Epithelial cell of proximal tubule (primary cell): ENCODE results near the gene SPG21. TPM values are rescaled to one million over a fixed set of nuclear protein-coding genes. Genes with fewer than 3 reads are reported as not detected.

Experiments
- DNase-seq: peaks from one replicate; pipeline ENCODE4 v3.0.0-alpha.2; 2011; ENCODE audit warnings: low read depth
- H3K4me3 ChIP-seq: 2 replicates; pipeline ENCODE4 v1.5.1; 2011; ENCODE audit warnings: low read depth, mild to moderate bottlenecking, low read length
- total RNA-seq: library from RNA; depleted of rRNA; stranded (reverse); fragments of >200 nt; gene quantifications from 2 replicates; pipeline ENCODE4 v1.2.3, GENCODE V29; 2015
- TF ChIP-seq, protein P1 (sequence below): conservative IDR thresholded peaks from 2 replicates; pipeline ENCODE4 v1.5.1; 2012; ENCODE audit warnings: low read depth, mild to moderate bottlenecking, low read length

Gene SPG21
- total RNA-seq, 1 donor from 2014 or later, result 80.1 TPM

DNA sequence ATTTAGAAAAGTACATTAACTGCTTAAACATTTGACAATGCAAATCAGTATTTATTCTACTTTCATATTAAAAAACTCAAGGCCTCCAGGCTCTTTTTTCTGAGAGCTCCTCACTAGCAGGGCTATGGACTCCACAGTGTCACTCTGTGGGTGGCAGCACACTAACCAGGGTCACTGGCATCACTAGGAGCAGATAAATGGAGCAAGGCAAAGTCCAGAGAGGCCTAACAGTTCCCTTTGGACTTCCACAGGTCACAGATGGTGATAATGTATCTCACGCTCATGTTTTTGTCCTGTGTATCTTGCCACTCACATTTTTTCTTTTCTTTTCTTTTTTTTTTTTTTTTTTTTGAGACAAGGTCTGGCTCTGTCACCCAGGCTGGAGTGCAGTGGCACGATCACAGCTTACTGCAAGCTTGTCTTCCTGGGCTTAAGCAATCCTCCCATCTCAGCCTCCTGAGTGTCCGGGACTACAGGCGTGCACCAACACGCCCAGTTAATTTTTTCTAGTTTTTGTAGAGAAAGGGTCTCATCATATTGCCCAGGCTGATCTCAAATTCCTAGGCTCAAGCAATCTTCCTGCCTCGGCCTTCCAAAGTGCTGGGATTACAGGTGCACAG lies 7.8 kb downstream of the SPG21 start:
- no peak for DNase-seq
- TF ChIP-seq, protein P1, sequence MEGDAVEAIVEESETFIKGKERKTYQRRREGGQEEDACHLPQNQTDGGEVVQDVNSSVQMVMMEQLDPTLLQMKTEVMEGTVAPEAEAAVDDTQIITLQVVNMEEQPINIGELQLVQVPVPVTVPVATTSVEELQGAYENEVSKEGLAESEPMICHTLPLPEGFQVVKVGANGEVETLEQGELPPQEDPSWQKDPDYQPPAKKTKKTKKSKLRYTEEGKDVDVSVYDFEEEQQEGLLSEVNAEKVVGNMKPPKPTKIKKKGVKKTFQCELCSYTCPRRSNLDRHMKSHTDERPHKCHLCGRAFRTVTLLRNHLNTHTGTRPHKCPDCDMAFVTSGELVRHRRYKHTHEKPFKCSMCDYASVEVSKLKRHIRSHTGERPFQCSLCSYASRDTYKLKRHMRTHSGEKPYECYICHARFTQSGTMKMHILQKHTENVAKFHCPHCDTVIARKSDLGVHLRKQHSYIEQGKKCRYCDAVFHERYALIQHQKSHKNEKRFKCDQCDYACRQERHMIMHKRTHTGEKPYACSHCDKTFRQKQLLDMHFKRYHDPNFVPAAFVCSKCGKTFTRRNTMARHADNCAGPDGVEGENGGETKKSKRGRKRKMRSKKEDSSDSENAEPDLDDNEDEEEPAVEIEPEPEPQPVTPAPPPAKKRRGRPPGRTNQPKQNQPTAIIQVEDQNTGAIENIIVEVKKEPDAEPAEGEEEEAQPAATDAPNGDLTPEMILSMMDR, result no peak
- no peak overlapping the region for H3K4me3 ChIP-seq

DNA sequence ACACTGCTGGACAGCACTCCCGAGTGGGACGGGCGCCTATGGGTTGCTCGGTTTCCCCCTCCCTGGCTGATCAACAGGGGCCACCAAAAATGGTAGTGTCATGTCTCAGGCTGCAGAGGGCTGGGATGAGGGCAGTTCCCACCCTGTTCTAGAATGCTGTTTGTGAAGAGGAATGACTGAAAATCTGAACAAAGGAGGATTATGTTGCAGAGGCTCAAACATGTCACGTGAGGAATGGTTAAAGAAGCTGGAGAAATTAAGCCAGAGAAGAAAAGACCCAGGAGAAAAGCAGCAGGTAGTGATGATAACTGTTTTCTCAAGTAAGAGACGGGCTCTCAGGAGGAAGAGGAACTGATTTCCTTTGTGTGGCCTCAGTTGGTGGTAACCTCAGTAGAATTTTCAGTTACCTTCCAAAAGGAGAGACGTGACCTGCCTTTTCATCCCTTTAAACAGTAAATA lies 10.4 kb downstream of the SPG21 start:
- DNase-seq, result no peak
- H3K4me3 ChIP-seq, result no peak overlapping the region
- TF ChIP-seq, protein P1, result no peak

DNA sequence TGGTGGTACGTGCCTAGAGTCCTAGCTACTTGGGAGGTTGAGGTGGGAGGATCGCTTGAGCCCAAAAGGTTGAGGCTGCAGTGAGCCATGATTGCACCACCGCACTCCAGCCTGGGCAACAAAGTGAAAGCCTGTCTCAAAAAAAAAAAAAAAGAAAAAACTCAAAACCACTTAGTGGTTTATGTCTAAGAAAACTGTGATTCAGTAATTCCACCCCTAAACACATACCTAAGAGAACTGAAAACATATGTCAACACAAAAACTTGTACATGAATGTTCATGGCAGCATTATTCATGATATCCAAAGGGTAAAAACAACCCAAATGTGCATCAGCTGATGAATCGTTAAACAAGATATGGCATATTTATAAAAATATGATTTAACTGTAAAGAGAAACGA lies 14.3 kb downstream of the SPG21 start:
- TF ChIP-seq, protein P1, result no peak
- no peak for DNase-seq
- H3K4me3 ChIP-seq, result no peak overlapping the region

DNA sequence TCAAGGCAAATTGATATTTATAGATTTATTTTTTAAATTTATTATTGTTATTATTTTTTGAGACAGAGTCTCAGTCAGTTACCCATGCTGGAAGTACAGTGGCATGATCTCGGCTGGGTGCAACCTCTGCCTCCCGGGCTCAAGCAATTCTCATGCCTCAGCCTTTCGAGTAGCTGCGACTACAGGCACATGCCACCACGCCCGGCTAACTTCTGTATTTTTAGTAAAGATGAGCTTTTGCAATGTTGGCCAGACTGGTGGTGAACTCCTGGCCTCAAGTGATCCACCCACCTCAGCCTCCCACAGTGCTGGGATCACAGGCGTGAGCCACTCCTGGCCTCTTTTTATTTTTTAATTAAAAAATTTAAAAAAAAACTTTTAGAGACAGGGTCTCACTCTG lies 19.0 kb downstream of the SPG21 start:
- DNase-seq, result no peak

DNA sequence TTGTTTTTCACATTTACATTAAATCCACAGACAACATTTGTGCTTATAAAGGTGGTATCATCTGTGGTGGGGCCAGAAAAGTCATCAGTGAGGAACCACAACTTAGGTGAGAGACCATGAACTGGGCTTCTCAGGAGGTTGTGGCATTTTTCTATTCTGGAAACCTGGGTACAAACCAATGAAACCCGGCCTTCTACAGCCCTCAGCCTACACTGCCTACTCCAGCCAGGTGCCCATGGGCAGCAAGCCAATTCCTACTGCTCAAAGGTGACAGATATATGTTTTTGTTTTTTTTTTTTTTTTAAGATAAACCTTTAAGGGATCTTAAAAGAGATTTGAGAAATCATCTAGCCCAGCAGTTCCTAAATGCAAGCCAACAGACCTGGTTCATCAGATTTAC lies 20.3 kb downstream of the SPG21 start:
- TF ChIP-seq, protein P1, result no peak
- DNase-seq, result no peak
- no peak overlapping the region for H3K4me3 ChIP-seq

More for the DNA sequence above, 19.0 kb downstream of the SPG21 start:
- H3K4me3 ChIP-seq, result no peak overlapping the region
- TF ChIP-seq, protein P1, result no peak

DNA sequence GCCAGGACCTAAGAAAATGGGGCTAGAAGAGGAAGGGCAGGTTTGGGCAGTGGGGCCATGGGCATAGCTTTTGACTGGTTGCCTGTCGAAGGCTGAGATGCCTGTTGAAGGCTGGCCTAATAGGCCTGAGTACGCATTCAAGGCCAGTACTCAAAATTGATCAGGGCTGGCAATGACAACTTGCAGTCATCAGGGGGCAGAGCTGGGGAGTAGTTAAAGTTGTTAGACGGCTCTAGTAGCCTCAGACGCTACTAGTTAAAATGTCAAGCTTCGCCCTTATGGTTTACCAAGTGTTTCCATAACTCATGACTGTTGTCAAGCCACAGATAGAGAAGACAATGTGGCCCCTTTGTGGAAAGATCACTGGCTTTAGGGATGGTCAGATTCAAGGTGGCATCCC lies 28.7 kb downstream of the SPG21 start:
- H3K4me3 ChIP-seq, result no peak overlapping the region
- TF ChIP-seq, protein P1, result no peak
- no peak for DNase-seq

DNA sequence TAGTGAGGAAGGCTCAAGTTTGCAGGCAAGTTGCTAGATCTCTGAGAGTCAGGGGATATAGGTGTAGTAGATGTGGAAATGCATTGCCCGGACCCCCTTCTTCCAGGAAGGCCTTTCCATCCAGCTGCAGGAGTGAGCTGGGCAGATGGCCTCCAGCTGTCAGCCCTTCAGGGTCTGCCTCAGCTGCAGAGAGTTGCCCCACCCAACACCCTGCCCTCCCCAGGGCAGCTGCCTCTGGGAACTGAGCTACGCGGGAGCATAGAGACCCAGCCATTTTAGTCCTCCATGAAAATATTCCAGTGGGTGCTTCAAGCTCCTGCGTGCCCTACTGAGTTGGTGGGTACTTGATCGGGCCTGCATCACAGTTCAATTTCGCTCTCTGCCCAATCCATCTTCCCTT lies 29.6 kb downstream of the SPG21 start:
- no peak for DNase-seq
- TF ChIP-seq, protein P1, result no peak

More for the DNA sequence above, 29.6 kb downstream of the SPG21 start:
- no peak overlapping the region for H3K4me3 ChIP-seq
